ENCODE measurements around the gene CCDC178.

- TF ChIP-seq POLR2AphosphoS5 (IDR thresholded peaks at IDR 0.05; ENCODE audit: low read depth, low read length) (no peak), REST (IDR thresholded peaks at IDR 0.05; ENCODE audit: insufficient read depth in 1 of 2, low read depth in 2 of 2, low read length in 2 of 2) (no peak), TAF1 (IDR thresholded peaks at IDR 0.05; ENCODE audit: borderline replicate concordance, insufficient read depth, low read length) (no peak), SIN3A (IDR thresholded peaks at IDR 0.05; ENCODE audit: borderline replicate concordance, insufficient read depth, low read length) (no peak)
Measured at GRCh38 chr18:33194793-33195192, 245.7 kb downstream of the CCDC178 start.
